GM12878 (cell line): ENCODE measurements around the gene SNRPD3. TPM values are rescaled to one million over a fixed set of nuclear protein-coding genes. Genes with fewer than 3 reads are reported as not detected.

Experiments used
- ATAC-seq: fragments of 200-7000 bp; cut with Tn5 transposase; 3 replicates; pipeline ENCODE4 v1.9.1; 2020; ENCODE audit warnings: mild to moderate bottlenecking, moderate library complexity
- BruUV-seq: library from RNA; stranded (reverse); fragments of 400-500 nt; replicated peaks from 2 replicates; lab custom pipeline; 2021; lab: Mats Ljungman, UMichigan
- CTCF ChIA-PET: fragments of 300-600 bp; sonication (Branson Sonifier 250); formaldehyde crosslinking; extraction: SDS; loops from one replicate; lab custom pipeline; 2021; ENCODE audit warnings: inconsistent platforms; lab: Yijun Ruan, JAX
- POLR2A ChIA-PET: fragments of 350-600 bp; formaldehyde crosslinking; extraction: SDS; loops from one replicate; lab custom pipeline; 2021; ENCODE audit warnings: inconsistent platforms; lab: Charles Lee
- RAD21 ChIA-PET: fragments of 300-600 bp; sonication (Branson Sonifier 250); formaldehyde crosslinking; loops from one replicate; lab custom pipeline; 2023; ENCODE audit warnings: antibody characterized with exemption; ENCODE audit not compliant: unreplicated experiment; lab: Charles Lee
- SMC1A ChIA-PET: fragments of 300-600 bp; sonication (Branson Sonifier 250); formaldehyde crosslinking; loops from one replicate; lab custom pipeline; 2023; ENCODE audit not compliant: unreplicated experiment, uncharacterized antibody; lab: Charles Lee
- DNase-seq: peaks from one replicate; pipeline ENCODE4 v3.0.0-alpha.2; 2011; ENCODE audit warnings: low read depth, low spot score
- FAIRE-seq: peaks from 3 replicates; lab custom pipeline; 2011; peaks lifted over from hg19 to GRCh38; lab: Jason Lieb, UNC
- H2AFZ ChIP-seq: 2 replicates; pipeline ENCODE4 v1.6.0; 2011; ENCODE audit warnings: low read depth, low read length, control low read depth; ENCODE audit not compliant: control insufficient read depth
- H3K27ac ChIP-seq: 2 replicates; pipeline ENCODE4 v1.5.1; 2011; ENCODE audit warnings: control low read depth; ENCODE audit not compliant: control insufficient read depth, insufficient read depth
- H3K27me3 ChIP-seq, 2 experiments: replicated peaks in 1 of 2; 2 replicates each; pipeline versions ENCODE4 v1.6.0 to v1.6.1; 2011; ENCODE audit warnings: low read length in 1 of 2; ENCODE audit not compliant: control insufficient read depth in 2 of 2, insufficient read depth in 2 of 2
- H3K36me3 ChIP-seq, 2 experiments: 2 replicates each; pipeline ENCODE4 v1.5.1; 2011; ENCODE audit warnings: low read length in 1 of 2; ENCODE audit not compliant: control insufficient read depth in 2 of 2, insufficient read depth in 2 of 2
- H3K4me1 ChIP-seq: 2 replicates; pipeline ENCODE4 v1.6.1; 2011; ENCODE audit warnings: mild to moderate bottlenecking, low read length, moderate library complexity, mixed read lengths; ENCODE audit not compliant: control insufficient read depth, insufficient read depth
- H3K4me2 ChIP-seq: 2 replicates; pipeline ENCODE4 v1.6.0; 2011; ENCODE audit warnings: control low read depth; ENCODE audit not compliant: control insufficient read depth, insufficient read depth
- H3K4me3 ChIP-seq: fragments of 200-600 bp; sonication (generic); 2 replicates; pipeline ENCODE4 v1.5.1; 2016
- H3K79me2 ChIP-seq: 2 replicates; pipeline ENCODE4 v1.6.0; 2011; ENCODE audit warnings: low read length; ENCODE audit not compliant: control insufficient read depth, insufficient read depth
- H3K9ac ChIP-seq: 2 replicates; pipeline ENCODE4 v1.8.0; 2011; ENCODE audit warnings: low read length, control low read depth, mixed read lengths; ENCODE audit not compliant: control insufficient read depth, insufficient read depth
- H3K9me3 ChIP-seq: replicated peaks from 3 replicates; pipeline ENCODE4 v1.5.1; 2011; ENCODE audit warnings: mild to moderate bottlenecking, low read length; ENCODE audit not compliant: control insufficient read depth, insufficient read depth
- H4K20me1 ChIP-seq: 2 replicates; pipeline ENCODE4 v1.6.0; 2011; ENCODE audit not compliant: control insufficient read depth, insufficient read depth
- CREB1 ChIP-seq: IDR thresholded peaks from 2 replicates; pipeline ENCODE4 v1.6.1; 2012; ENCODE audit warnings: low read depth, mild to moderate bottlenecking, inconsistent platforms
- ESRRA ChIP-seq: IDR thresholded peaks from 2 replicates; pipeline ENCODE4 v1.6.1; 2012; ENCODE audit warnings: mild to moderate bottlenecking, low read length, improper control_type of control experiment
- FOS ChIP-seq: IDR thresholded peaks from 3 replicates; pipeline ENCODE4 v1.6.1; 2011; ENCODE audit warnings: borderline replicate concordance; ENCODE audit not compliant: insufficient read length; ENCODE audit errors: extremely low read depth
- JUND ChIP-seq: IDR thresholded peaks from 2 replicates; pipeline ENCODE4 v1.6.1; 2012; ENCODE audit warnings: low read depth, mild to moderate bottlenecking, low read length, improper control_type of control experiment, moderate library complexity
- MXI1 ChIP-seq: fragments of 150-350 bp; IDR thresholded peaks from 2 replicates; pipeline ENCODE4 v1.6.1; 2011; ENCODE audit warnings: low read depth, mild to moderate bottlenecking, inconsistent platforms, low read length, improper control_type of control experiment
- NFIC ChIP-seq: IDR thresholded peaks from 2 replicates; pipeline ENCODE4 v1.6.1; 2012; ENCODE audit warnings: low read depth, mild to moderate bottlenecking, inconsistent platforms, low read length, moderate library complexity
- STAT1 ChIP-seq: fragments of 450-650 bp; conservative IDR thresholded peaks from 2 replicates; pipeline ENCODE4 v1.6.1; 2014; ENCODE audit warnings: antibody characterized with exemption, mild to moderate bottlenecking
- WGBS: methylation state at CpG from one replicate; pipeline ENCODE4 v1.1.6; 2016; ENCODE audit warnings: low lambda C conversion rate; ENCODE audit not compliant: insufficient replicate concordance, insufficient coverage; ENCODE audit errors: missing lambda C conversion rate; 5-methylcytosine and 5-hydroxymethylcytosine counted together
- in situ Hi-C: fragments of 300-500 bp; cut with MboI; formaldehyde crosslinking; loops from 9 replicates; pipeline ENCODE4 v1.14.3; 2018; ENCODE audit warnings: mixed read lengths
- intact Hi-C: fragments of 100-400 bp; cut with micrococcal nuclease; formaldehyde crosslinking; loops from one replicate; pipeline ENCODE4 v1.14.2; 2022; ENCODE audit not compliant: unreplicated experiment
- polyA plus RNA-seq, 11 experiments: library from polyadenylated mRNA; depleted of rRNA in 4 of 11; unstranded in 6 of 11; stranded (reverse) in 5 of 11; fragments of >200 nt; fragmentation: Nextera tagmentation in 4 of 11; fragmentation: Illumina TruSeq in 1 of 11; extraction: Ambion mirVana in 4 of 11; extraction: Trizol in 1 of 11; gene quantifications; 1 replicate in 1 of 11; 2 replicates in 10 of 11; pipeline versions ENCODE4 v1.2.1 to v1.2.3, GENCODE V29; 2011 to 2016; ENCODE audit warnings: inconsistent platforms in 2 of 11, missing spikeins in 2 of 11, low read depth in 1 of 11
- total RNA-seq, 4 experiments: library from RNA; depleted of rRNA in 3 of 4; stranded (reverse); fragments of >200 nt in 3 of 4; fragmentation: Illumina TruSeq in 1 of 4; extraction: Trizol in 1 of 4; gene quantifications; 2 replicates each; pipeline versions ENCODE4 v1.2.1 to v1.2.3, GENCODE V29; 2013 to 2021
- TF ChIP-seq, protein P1 (sequence below): fragments of 150-350 bp; IDR thresholded peaks from 2 replicates; pipeline ENCODE4 v1.6.1; 2016; ENCODE audit warnings: low read depth, low read length
- TF ChIP-seq, protein P2 (sequence below), 3 experiments: IDR thresholded peaks in 2 of 3; conservative IDR thresholded peaks in 1 of 3; 2 replicates each; pipeline ENCODE4 v1.5.1; 2011; ENCODE audit warnings: low read depth in 3 of 3, low read length in 3 of 3, mild to moderate bottlenecking in 3 of 3, control low read depth in 2 of 3, moderate library complexity in 2 of 3, inconsistent platforms in 1 of 3, mixed read lengths in 1 of 3; ENCODE audit not compliant: control insufficient read depth in 2 of 3, insufficient read depth in 1 of 3; ENCODE audit errors: extremely low read depth in 1 of 3
- TF ChIP-seq, protein P3 (sequence below): IDR thresholded peaks from 2 replicates; pipeline ENCODE4 v1.6.1; 2012; ENCODE audit warnings: low read depth, low read length, improper control_type of control experiment
- TF ChIP-seq, protein P4 (sequence below): fragments of 450-650 bp; IDR thresholded peaks from 2 replicates; pipeline ENCODE4 v1.6.1; 2017; ENCODE audit warnings: mild to moderate bottlenecking, low read depth, inconsistent platforms; ENCODE audit not compliant: poor library complexity, severe bottlenecking

SNRPD3 gene
- total and polyA plus RNA-seq, 10 of the 15 experiments (the other 5 are each of a cell fraction or from before 2014, with no cell fraction given), result 112 to 324 (median 242) TPM

DNA sequence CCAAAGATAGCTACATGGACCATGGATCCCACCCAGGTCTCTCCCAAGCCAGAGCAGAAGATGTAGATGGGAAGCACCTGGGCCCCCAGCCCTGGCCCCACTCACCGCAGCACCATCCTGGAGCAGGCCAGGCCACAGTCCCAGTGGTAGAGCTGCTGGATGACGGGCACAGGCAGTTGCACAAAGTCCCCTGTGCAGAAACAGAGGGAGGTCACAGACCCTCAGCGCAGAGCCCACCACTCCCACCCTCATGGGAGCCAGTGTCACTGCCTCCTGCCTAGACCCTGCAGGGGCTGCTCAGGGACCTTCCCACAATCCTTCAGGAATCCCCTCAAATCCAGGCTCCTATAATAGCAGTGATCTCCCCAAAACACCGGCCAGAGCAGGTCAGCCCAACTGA, 7.0 kb upstream of the SNRPD3 start:
- ChIA-PET CTCF (interaction anchor here (0.6 kb wide), 1 partner anchor 19 kb away, joined by 3 read pairs; no protein-coding TSS in a partner anchor), SMC1A (interaction anchor here (0.6 kb wide), 1 partner anchor 222 kb away, joined by 3 read pairs; no protein-coding TSS in a partner anchor), POLR2A (interaction anchor here (0.5 to 0.8 kb wide), 2 partner anchors 8 to 193 kb away, joined by 3 to 6 read pairs; no protein-coding TSS in a partner anchor), RAD21 (no interaction called here)
- TF ChIP-seq, protein P1, sequence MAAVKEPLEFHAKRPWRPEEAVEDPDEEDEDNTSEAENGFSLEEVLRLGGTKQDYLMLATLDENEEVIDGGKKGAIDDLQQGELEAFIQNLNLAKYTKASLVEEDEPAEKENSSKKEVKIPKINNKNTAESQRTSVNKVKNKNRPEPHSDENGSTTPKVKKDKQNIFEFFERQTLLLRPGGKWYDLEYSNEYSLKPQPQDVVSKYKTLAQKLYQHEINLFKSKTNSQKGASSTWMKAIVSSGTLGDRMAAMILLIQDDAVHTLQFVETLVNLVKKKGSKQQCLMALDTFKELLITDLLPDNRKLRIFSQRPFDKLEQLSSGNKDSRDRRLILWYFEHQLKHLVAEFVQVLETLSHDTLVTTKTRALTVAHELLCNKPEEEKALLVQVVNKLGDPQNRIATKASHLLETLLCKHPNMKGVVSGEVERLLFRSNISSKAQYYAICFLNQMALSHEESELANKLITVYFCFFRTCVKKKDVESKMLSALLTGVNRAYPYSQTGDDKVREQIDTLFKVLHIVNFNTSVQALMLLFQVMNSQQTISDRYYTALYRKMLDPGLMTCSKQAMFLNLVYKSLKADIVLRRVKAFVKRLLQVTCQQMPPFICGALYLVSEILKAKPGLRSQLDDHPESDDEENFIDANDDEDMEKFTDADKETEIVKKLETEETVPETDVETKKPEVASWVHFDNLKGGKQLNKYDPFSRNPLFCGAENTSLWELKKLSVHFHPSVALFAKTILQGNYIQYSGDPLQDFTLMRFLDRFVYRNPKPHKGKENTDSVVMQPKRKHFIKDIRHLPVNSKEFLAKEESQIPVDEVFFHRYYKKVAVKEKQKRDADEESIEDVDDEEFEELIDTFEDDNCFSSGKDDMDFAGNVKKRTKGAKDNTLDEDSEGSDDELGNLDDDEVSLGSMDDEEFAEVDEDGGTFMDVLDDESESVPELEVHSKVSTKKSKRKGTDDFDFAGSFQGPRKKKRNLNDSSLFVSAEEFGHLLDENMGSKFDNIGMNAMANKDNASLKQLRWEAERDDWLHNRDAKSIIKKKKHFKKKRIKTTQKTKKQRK, result no peak
- TF ChIP-seq STAT1 (no peak), ESRRA (no peak), NFIC (no peak), MXI1 (no peak), JUND (no peak), CREB1 (no peak), FOS (no peak)
- TF ChIP-seq, protein P2, sequence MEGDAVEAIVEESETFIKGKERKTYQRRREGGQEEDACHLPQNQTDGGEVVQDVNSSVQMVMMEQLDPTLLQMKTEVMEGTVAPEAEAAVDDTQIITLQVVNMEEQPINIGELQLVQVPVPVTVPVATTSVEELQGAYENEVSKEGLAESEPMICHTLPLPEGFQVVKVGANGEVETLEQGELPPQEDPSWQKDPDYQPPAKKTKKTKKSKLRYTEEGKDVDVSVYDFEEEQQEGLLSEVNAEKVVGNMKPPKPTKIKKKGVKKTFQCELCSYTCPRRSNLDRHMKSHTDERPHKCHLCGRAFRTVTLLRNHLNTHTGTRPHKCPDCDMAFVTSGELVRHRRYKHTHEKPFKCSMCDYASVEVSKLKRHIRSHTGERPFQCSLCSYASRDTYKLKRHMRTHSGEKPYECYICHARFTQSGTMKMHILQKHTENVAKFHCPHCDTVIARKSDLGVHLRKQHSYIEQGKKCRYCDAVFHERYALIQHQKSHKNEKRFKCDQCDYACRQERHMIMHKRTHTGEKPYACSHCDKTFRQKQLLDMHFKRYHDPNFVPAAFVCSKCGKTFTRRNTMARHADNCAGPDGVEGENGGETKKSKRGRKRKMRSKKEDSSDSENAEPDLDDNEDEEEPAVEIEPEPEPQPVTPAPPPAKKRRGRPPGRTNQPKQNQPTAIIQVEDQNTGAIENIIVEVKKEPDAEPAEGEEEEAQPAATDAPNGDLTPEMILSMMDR (IDR thresholded peaks at IDR 0.05 in 2 of 3, conservative IDR thresholded peaks at IDR 0.05 in 1 of 3; ENCODE audit: control insufficient read depth in 2 of 3, extremely low read depth in 1 of 3, insufficient read depth in 1 of 3, low read depth in 3 of 3, low read length in 3 of 3), result no peak
- TF ChIP-seq, protein P3, sequence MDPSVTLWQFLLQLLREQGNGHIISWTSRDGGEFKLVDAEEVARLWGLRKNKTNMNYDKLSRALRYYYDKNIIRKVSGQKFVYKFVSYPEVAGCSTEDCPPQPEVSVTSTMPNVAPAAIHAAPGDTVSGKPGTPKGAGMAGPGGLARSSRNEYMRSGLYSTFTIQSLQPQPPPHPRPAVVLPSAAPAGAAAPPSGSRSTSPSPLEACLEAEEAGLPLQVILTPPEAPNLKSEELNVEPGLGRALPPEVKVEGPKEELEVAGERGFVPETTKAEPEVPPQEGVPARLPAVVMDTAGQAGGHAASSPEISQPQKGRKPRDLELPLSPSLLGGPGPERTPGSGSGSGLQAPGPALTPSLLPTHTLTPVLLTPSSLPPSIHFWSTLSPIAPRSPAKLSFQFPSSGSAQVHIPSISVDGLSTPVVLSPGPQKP, result no peak
- TF ChIP-seq, protein P4, sequence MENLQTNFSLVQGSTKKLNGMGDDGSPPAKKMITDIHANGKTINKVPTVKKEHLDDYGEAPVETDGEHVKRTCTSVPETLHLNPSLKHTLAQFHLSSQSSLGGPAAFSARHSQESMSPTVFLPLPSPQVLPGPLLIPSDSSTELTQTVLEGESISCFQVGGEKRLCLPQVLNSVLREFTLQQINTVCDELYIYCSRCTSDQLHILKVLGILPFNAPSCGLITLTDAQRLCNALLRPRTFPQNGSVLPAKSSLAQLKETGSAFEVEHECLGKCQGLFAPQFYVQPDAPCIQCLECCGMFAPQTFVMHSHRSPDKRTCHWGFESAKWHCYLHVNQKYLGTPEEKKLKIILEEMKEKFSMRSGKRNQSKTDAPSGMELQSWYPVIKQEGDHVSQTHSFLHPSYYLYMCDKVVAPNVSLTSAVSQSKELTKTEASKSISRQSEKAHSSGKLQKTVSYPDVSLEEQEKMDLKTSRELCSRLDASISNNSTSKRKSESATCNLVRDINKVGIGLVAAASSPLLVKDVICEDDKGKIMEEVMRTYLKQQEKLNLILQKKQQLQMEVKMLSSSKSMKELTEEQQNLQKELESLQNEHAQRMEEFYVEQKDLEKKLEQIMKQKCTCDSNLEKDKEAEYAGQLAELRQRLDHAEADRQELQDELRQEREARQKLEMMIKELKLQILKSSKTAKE, result no peak
- BruUV-seq, result no TSS peak
- WGBS, result 93% methylated on average over 4 of the region's 4 CpGs
- H3K27ac ChIP-seq, result no peak overlapping the region
- H2AFZ ChIP-seq, result no peak overlapping the region
- peaks cover 33% of the 10 kb centered on the region for H3K79me2 ChIP-seq
- no peaks in the 10 kb centered on the region for H4K20me1 ChIP-seq
- intact Hi-C loops, result no loop called here
- H3K4me3 ChIP-seq, result no peak overlapping the region
- H3K9ac ChIP-seq, result no peak overlapping the region
- no peaks in the 10 kb centered on the region for H3K27me3 ChIP-seq
- H3K4me1 ChIP-seq, result peaks cover 9% of the 10 kb centered on the region
- no peak for FAIRE-seq
- no peaks in the 10 kb centered on the region for H3K9me3 ChIP-seq
- peaks cover 4 to 21% of the 10 kb centered on the region in 2 experiments; a peak in 3 of 4 replicates for H3K36me3 ChIP-seq
- no peak for ATAC-seq
- in situ Hi-C loops, result no loop called here
- no peak for DNase-seq
- H3K4me2 ChIP-seq, result no peak overlapping the region
